ENCODE results near the gene SUPT3H. TPM values are rescaled to one million over a fixed set of nuclear protein-coding genes. Genes with fewer than 3 reads are reported as not detected.

Gene SUPT3H
- total and polyA plus RNA-seq, 7 donors: 1.7 to 4.3 (median 2.8) TPM

DNA sequence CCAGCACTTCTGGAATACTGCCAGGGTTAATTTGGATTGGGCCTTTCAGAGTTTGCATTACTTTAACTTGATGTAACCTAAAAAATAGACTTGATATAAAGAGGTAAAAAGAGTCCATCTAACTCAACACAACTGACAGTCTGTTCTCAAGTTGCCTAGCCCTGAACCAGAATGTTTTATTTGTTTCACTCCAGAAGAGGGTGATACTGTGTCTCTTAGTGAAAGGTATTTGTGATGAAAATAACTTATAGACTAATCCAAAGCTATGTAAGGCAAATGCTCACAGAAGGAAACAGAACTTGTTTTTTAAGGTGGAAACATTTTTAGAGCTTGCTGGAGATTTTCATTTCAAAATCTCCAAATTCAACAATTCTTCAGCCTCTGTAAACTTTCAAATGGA, 518.7 kb downstream of the SUPT3H start:
- Histone ChIP-seq H3K4me3 (no peak overlapping the region), H3K27ac (no peak overlapping the region), H3K9me3 (no peaks in the 10 kb centered on the region), H3K4me1 (no peaks in the 10 kb centered on the region), H3K27me3 (ENCODE audit: insufficient read depth in 3 of 3, low read length in 2 of 3) (no peaks in the 10 kb centered on the region), H3K36me3 (ENCODE audit: insufficient read depth in 1 of 2, low read depth in 1 of 2) (no peaks in the 10 kb centered on the region)
- intact Hi-C loops (cut with DNase I): no loop called here
- ATAC-seq (no peak), DNase-seq (no peak)
- TF ChIP-seq, protein P1, sequence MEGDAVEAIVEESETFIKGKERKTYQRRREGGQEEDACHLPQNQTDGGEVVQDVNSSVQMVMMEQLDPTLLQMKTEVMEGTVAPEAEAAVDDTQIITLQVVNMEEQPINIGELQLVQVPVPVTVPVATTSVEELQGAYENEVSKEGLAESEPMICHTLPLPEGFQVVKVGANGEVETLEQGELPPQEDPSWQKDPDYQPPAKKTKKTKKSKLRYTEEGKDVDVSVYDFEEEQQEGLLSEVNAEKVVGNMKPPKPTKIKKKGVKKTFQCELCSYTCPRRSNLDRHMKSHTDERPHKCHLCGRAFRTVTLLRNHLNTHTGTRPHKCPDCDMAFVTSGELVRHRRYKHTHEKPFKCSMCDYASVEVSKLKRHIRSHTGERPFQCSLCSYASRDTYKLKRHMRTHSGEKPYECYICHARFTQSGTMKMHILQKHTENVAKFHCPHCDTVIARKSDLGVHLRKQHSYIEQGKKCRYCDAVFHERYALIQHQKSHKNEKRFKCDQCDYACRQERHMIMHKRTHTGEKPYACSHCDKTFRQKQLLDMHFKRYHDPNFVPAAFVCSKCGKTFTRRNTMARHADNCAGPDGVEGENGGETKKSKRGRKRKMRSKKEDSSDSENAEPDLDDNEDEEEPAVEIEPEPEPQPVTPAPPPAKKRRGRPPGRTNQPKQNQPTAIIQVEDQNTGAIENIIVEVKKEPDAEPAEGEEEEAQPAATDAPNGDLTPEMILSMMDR (IDR thresholded peaks at IDR 0.05): no peak

DNA sequence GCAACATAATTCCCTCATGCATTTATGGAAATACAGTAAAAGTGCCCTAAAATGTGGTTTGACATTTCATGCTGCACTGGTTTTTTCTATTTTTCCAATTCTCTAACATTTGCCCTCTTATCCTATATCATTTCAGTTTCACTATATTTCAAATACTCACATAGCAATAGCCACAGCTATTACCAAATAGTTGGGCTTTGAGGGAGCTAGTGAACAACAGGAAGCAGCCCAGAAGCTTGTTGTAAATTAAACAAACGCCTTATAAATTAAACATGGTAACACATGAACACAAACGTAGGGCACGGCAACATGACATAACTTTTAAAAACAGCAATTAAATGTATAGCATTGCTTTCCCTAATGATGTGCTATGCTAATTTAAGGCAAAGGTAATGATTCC, 521.3 kb downstream of the SUPT3H start:
- Histone ChIP-seq H3K36me3 (ENCODE audit: insufficient read depth in 1 of 2, low read depth in 1 of 2) (no peaks in the 10 kb centered on the region), H3K4me1 (no peaks in the 10 kb centered on the region), H3K27ac (no peak overlapping the region), H3K9me3 (no peaks in the 10 kb centered on the region), H3K27me3 (ENCODE audit: insufficient read depth in 3 of 3, low read length in 2 of 3) (no peaks in the 10 kb centered on the region), H3K4me3 (no peak overlapping the region)
- TF ChIP-seq, protein P1 (IDR thresholded peaks at IDR 0.05): no peak
- intact Hi-C loops (cut with DNase I): no loop called here
- DNase-seq: no peak
- no peak for ATAC-seq
- WGBS, 3 donors: 64 to 80% (median 76%) methylated on average over 3 of the region's 3 CpGs

DNA sequence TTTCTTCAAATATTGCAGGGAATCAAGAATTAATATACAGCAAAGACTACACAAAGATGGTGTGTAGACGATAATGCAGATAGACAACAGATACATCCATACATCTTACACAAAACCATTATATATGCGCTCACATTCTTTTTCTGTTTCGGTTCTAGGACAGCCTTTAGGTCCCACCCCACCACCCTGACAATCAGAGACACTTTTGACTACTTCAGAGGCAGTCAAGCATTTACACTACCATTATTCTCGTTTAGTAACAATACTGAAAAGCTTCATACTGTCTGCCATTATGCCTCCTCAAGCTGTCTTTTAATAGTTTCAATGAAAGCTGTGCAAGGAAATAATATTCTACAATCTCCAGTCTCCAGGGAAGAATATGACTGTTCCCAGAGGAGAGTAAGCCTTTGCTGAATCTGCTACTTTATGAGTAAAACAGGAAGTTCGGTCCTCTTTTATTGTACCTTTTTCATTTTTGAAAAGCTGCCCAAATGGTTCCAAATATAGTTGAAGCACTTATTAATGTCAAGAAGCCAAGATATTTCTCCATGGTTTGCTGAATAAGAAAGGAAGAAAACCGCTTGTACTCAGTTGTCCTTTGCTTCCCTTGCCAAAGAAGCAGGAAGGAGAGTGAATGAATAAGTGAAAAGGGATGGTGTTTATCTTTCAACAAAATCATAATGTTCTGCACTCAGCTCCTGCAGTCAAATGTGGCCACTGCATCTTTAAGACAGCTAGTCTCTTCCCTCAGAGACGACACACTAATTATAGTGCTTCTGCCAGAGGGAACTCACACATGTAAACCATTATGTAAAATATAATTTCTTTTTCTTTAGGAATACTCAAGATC, 521.9 kb downstream of the SUPT3H start:
- H3K27ac ChIP-seq: no peak overlapping the region
- TF ChIP-seq, protein P1 (IDR thresholded peaks at IDR 0.05): no peak
- ATAC-seq (peak in 1 of 4 donors; percentile 27), DNase-seq (no peak)
- intact Hi-C loops (cut with DNase I): no loop called here
- H3K36me3 ChIP-seq (ENCODE audit: insufficient read depth in 1 of 2, low read depth in 1 of 2): no peaks in the 10 kb centered on the region
- 43 to 64% (median 54%) methylated on average over 7 of the region's 7 CpGs for WGBS, 3 donors
- H3K9me3 ChIP-seq: no peaks in the 10 kb centered on the region
- H3K4me1 ChIP-seq: no peaks in the 10 kb centered on the region
- no peaks in the 10 kb centered on the region for H3K27me3 ChIP-seq (ENCODE audit: insufficient read depth in 3 of 3, low read length in 2 of 3)
- no peak overlapping the region for H3K4me3 ChIP-seq

DNA sequence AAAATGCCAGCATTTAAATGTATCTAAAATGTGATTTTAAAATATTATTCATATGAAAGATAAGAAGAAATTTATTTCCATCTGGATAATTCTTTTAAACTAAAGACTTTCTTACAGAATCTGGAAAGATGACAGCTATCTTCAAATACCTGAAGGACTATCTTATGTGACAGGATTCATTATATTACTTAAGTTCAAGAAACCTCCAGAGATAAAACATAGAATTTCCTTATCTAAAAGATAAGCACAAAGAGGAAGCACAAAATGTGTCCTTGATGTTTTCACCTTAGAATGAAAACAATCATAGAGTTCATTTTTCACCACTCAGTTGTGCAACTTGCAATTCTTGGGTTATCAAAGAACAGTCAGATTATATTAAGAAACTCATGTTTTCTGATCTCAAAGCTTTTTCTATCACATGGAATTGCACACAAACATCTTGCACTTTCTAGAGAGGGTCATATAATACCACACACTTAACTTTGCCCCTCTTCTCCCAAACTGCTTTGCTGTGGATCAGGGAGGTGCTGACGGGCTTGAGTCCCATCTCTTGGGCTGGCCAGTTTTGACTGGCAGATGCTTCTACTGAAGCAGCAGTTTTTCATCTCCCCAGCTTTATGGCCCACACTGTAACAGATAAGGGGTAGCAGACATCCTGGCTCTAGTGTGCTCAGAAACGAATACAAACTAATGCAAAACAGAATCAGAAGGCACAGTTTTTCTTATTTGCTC, 522.9 kb downstream of the SUPT3H start:
- no peaks in the 10 kb centered on the region for H3K36me3 ChIP-seq (ENCODE audit: insufficient read depth in 1 of 2, low read depth in 1 of 2)
- H3K4me1 ChIP-seq: no peaks in the 10 kb centered on the region
- no peak overlapping the region for H3K4me3 ChIP-seq
- 75 to 90% (median 86%) methylated on average over 2 of the region's 2 CpGs for WGBS, 3 donors
- ATAC-seq: no peak
- intact Hi-C loops (cut with DNase I): no loop called here
- TF ChIP-seq, protein P1 (IDR thresholded peaks at IDR 0.05): no peak
- H3K27ac ChIP-seq: no peak overlapping the region
- no peaks in the 10 kb centered on the region for H3K9me3 ChIP-seq
- H3K27me3 ChIP-seq (ENCODE audit: insufficient read depth in 3 of 3, low read length in 2 of 3): no peaks in the 10 kb centered on the region
- DNase-seq: no peak

All from psoas muscle (tissue), 8 donors.